Cortex of kidney (tissue), 1 donor: Measurements from ENCODE around the gene DUSP28.
"Not testable (repeated sequence)": the region's sequence is repeated elsewhere in the genome, so short reads cannot be mapped to it uniquely, and the experiment has no call there.

Experiments
- DNase-seq: peaks from one replicate; lab custom pipeline; 2025; lab: John Stamatoyannopoulos, UW

The DUSP28 gene

DNA sequence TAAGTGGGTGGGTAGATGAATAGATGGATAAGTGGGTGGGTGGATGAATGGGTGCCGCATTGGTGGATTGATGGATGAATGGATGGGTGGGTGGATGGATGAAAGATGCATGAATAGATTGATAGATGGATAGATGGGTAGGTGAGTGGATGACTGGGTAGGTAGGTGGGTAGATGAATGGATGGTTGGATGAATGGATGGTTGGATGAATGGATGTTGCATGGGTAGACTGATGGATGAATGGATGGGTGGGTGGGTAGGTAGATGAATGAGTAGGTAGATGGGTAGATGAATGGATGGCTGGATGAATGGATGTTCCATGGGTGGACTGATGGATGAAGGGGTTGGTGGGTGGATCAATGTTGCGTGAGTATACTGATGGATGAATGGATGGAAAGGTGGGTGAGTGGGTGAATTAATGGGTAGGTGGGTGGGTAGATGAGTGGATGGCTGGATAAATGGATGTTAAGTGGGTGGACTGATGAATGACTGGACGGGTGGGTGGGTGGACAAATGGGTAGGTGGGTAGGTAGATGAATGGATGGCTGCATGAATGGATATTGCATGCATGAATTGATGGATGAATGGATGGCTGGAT is 32.9 kb upstream of the DUSP28 start:
- no peak for DNase-seq

DNA sequence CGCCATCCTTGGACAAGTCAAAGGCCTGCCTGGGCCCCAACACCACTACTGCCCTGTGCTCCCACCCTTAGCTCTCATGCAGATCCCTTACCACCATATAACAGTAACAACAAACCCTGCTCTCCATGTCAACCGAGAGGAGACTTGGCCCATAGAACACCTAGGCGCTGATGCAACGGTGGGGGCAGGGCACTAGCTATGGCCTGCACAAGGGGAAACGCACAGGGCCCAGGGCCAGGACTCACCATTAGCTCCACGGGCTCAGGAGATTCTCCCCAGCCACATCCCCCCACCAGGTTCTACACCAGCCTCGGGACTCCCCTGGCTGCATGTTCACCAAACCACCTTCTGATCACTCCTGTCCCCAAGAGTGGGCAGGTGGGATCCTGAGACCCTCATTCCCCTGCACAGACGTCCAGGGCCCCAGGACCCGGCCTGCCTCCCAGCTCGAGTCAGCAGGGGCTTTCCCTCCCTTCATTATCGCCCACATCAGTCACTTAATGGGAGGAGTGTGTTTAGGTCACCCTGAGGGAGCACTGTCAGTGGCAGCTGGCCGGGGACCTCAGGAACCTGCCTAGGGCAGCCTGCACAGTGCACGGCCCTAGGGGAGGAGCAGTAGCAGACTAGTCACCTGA is 31.6 kb upstream of the DUSP28 start:
- no peak for DNase-seq

DNA sequence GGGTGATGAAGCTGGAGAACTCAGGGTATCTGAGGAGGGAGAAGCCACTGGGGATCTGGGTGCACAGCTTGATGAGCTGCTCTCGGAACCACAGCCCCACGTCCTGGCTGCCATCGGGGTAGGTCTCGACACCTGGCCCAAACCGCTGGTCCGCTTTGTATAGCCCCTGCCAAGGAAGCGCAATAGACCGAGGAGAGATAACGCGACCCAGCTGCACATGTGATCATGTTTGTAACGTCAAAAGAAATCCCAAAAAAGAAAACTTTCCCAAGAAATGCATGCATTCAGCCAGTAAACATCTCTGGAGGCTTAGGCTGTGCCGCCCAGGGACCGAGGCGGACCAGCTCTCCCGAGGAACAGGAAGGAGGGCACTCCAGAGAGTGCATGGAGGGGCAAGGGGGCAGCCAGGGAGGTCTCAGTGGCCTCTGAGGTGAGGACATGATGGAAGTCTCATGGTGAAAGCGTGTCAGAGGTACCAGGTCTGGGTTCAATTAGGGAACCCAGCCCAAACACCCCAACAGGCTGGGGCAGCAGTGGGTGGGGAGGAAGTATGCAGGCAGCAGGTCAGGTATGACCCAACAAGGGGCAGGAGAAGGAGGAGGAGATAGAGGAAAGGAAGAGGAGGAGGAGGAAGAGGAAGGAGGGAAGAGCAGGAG is 30.7 kb upstream of the DUSP28 start:
- no peak for DNase-seq

DNA sequence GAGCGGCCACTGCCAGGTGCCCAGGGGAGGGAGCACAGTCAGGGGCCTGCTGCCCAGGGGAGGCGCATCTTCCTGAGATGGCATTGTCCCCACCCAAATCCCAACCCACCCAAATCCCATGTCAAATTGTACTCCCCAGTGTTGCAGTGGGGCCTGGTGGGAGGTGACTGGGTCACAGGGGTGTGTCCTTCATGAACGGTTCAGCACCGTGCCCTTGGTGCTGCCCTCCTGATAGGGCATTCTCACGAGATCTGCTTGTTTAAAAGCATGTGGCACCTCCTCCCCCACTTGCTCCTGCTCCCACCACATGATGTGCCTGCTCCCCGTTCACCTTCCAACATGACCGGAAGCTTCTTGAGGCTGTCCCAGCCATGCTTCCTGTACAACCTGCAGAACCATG is 30.0 kb upstream of the DUSP28 start:
- DNase-seq, result no peak

- no peak for DNase-seq
Measured at GRCh38 chr2:240531038-240531437, 29.1 kb upstream of the DUSP28 start.

DNA sequence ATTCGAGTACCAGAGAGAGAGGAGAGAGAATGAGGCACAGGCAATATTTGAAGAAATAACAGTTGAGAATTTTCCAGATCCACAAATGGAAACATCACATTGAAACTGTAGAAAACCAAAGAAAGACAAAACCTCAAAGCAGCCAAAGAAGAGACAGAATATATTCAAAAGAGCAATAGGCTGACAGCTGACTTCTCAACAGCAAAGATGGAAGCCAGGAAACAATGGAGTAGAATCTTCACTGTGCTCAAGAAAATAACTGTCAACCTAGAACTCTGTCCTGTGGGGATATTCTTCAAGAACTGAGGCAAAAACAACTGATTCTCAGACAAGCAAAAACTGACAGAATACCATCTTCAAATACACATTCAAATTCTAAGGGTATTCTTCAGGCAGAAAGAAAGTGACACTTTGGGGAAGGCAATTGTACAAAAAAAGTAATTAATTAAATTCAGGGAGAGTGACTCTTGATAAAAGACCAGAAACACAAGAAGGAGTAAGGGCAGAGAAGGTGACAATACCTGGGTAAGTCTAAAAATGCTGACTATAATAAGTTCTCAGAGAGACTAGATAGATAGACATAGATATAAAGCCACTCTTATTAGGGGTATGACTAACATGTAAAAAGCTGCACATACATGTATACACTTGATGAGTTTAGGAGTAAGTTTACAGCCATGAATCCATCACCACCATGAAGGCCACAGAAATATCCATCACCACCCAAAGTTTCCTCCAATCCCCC is 28.0 kb upstream of the DUSP28 start:
- DNase-seq, result no peak

- no peak for DNase-seq
Measured at GRCh38 chr2:240538031-240538780, 22.0 kb upstream of the DUSP28 start.

- not testable (repeated sequence) for DNase-seq
Measured at GRCh38 chr2:240539101-240539500, 21.1 kb upstream of the DUSP28 start.

- DNase-seq, result no peak
Measured at GRCh38 chr2:240539906-240540305, 20.3 kb upstream of the DUSP28 start.

GRCh38 chr2:240551288-240551687 is 8.9 kb upstream of the DUSP28 start:
- DNase-seq, result no peak

- DNase-seq, result no peak
Measured at GRCh38 chr2:240551811-240552210, 8.3 kb upstream of the DUSP28 start.

GRCh38 chr2:240553956-240554480 is 6.1 kb upstream of the DUSP28 start:
- DNase-seq, result no peak

GRCh38 chr2:240554767-240555493 is 5.2 kb upstream of the DUSP28 start:
- no peak for DNase-seq

DNA sequence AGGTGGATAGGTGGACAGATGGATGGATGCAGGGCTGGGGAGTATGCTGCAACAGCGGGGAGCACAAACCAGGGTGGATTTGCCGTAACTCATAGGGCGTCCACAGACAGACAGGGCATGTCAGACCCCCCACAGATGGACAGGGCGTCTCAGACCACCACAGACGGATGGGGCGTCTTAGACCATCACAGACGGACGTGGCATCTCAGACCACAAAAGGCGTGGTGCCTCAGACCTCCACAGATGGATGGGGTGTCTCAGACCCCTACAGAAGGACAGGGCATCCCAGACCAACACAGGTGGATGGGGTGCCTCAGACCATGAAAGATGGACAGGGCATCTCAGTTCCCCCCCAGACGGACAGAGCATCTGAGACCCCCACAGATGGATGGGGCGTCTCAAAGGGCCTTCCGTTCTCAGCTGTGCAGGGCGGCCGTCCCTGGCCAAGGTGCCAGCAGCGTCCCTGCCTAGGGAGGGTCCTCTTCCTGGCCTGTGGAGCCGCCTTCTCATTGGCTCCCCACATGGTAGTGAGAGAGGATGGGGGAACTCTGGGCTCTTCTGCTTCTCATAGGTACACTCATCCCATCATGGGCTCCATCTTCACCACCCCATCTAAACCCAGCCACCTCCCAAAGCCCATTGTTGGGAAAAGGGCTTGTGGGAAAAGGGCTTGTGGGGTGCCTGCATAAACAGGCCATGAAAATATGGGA is 4.5 kb upstream of the DUSP28 start:
- DNase-seq, result no peak

DNA sequence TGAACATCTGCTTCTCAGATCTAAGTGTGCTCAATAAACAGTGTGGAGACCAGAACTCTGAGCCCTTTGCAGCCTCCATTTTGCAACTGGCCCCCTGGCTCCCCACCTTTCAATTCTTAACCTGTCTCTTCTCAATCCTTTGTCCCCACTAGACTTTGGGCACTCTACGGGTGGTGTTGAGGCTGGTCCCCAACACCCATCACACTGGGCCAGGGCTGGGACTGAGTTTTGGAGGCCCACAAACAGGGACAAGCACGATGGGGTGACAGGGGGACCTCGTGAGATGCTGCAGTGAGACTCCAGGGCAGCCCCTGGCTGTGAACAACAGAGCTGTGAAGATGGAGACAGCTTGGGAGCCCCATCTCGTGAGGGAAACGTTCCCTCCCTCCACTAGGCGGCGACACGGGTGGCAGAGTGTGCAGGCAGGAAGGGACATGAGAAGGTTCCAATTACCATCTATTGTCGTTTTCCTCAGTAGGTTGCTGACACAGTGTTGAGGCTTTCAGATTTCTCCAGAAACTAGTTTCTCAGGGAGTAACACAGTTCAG is 3.5 kb upstream of the DUSP28 start:
- DNase-seq, result no peak

DNA sequence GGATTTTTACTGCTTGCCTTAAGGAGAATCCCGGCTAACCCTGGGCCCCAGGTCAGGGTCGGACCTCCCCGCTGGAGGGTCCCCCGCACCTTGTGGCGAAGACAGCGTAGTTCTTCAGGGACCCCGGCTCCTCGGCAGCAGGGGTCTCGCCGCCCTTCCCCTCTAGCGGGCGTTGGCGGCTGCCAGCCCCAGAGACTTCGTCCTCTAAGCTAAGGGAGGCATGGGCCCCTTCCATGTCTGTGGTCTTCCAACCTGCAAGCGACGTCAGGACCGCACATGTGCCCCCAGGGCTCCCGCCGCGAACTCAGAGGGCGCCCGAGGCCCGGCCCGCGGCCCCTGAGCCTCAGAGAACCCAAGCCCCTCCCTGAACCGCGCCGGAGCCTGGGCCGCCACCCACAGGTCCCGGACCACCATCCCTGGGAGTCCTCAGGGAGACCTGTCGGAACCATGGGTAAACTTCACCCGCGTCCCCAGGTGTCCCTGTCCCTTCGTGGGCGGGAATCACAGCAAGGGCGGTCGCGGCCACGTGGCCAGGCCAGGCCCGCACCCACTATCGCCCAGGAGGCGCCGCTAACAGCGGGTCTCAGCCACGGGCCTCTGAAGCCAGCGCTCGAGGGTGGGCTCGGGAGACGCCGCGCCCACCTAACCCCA is 2.9 kb upstream of the DUSP28 start:
- no peak for DNase-seq

DNA sequence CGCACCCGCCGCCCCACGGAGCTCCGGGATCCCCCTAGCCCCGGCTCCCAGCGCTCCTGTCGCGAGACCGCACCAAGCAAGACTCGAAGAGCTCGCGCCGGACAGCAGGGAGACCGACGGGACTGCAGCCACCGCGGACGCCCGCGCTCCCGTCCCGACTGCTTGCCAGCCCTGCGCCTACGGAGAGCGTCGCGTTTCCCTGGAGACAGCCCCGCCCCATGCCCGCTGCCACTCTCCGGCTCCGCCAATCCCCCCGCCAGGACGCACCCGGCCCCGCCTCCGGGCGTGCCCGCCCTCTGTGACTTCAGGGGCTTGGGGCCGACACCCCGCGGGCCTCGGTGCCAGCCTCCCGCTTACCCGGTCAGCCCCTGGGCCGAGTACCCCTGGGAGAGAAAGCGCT is 2.3 kb upstream of the DUSP28 start, which contains the start of gene ANKMY1:
TSS of gene ANKMY1 (minus strand) at position 181 of the 400 bp plus-strand sequence. CDS start 653 bp downstream, outside the sequence.
- no peak for DNase-seq

DNA sequence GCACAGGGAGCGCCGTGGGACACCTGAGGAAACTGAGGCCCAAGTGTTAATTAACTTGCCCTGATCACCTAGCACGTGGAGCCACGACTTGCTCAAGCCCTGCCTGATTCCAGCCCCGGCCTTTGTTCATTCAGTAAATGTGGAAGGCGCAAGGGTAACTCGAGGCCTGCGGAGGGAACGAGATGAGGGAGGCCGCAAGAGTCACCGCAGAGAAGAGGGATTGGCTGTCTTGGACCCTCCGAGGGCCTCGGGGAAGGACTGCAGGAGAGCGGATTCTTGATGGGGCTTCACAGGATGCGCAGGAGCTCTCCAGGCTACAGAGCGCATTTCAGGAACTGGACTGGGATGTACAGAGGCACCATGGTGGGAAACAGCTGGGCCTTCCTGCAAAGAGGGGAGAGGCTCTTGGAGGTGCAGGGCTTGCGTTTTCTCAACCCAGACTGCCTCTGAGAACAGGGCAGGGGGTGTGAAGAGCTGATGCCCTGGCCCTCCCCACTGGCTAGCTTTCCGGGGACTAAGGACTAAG is 1.9 kb upstream of the DUSP28 start:
- DNase-seq, result no peak

- DNase-seq, result no peak
Measured at GRCh38 chr2:240559286-240559685, 871 bp upstream of the DUSP28 start.
